HG03095 (cell line): ENCODE results near the gene DHODH.

Experiments used
- ATAC-seq: cut with Tn5 transposase; IDR thresholded peaks from one replicate; pipeline ENCODE4 v1.9.1; 2021; ENCODE audit warnings: moderate library complexity; ENCODE audit not compliant: unreplicated experiment

DHODH gene

GRCh38 chr16:72013389-72013788 lies 4.8 kb downstream of the DHODH start:
- ATAC-seq = no peak

DNA sequence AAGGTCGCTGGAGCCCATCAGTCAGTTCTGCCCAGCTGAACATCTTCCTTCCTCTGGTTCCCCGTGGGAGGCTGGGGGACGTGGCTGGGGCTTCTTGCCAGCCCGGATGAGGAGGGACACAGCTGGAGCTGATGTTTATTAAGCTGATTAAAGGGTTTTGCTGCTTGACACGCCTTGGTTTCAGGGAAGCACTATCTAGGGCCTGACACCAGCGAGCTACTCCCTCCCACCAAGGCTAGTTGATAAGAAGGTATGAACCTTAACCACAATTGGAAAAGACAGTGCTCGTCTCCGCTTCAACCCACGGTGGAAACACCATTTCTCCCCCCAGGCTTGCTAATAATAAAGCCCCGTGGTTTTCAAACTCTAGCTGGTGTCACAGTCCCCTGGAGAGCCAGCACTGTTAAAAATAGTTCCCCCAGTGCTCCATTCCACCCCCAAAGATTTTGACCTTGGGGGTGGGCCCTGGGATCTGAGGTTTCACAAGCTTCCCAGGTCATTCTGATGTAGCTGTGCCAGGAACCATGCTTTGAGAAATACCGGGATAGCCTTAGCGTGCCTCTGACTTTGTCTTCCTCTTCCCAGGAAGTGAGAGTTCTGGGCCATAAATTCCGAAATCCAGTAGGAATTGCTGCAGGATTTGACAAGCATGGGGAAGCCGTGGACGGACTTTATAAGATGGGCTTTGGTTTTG lies 5.5 kb downstream of the DHODH start:
- ATAC-seq = no peak

GRCh38 chr16:72014675-72015074 lies 6.1 kb downstream of the DHODH start:
- ATAC-seq = no peak

GRCh38 chr16:72015124-72015523 lies 6.6 kb downstream of the DHODH start:
- ATAC-seq = no peak

DNA sequence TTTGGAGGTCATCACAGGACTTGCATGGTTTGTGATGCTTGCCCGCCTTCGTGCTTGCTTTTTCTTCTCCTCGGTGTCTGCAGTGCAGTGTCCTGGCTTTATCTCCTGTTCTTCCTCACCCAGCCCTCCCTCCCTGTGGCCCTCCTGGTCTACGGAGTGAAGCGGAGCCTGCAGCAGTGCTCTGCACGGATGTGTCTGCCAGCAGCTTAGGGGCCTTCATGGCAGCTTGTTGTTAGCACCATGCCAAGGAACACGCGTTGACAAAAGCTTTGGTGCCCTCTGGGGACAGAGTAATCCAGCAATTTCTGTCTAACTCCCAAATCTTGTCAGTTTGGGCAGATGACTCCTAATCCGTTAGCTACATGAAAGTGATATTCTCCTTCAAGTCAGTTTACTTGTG lies 9.9 kb downstream of the DHODH start:
- ATAC-seq = no peak

- no peak for ATAC-seq
These were observed 12.5 kb downstream of the DHODH start for GRCh38 chr16:72021043-72021442.

GRCh38 chr16:72022127-72022526 lies 13.6 kb downstream of the DHODH start:
- no peak for ATAC-seq

DNA sequence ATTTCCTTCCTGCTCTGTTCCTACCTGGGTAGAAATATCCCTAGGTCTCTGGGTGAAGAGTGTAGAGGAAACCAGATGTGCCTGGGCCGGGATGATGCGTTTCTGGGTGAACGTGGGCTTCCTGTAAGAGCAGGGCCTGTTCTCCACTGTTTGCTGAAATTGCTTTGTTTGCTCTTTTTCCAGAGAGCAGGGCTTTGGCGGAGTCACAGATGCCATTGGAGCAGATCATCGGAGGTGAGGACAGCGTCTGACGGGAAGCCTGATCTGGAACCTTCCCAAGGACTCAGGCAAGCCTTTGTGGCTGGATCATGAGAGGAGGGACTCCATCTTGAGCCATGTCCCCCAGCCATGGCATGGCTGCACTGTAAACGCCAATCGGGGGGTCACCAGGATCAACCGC lies 15.4 kb downstream of the DHODH start:
- no peak for ATAC-seq

GRCh38 chr16:72024862-72025382 lies 16.4 kb downstream of the DHODH start:
- ATAC-seq = no peak

GRCh38 chr16:72025404-72026114 lies 17.0 kb downstream of the DHODH start:
- ATAC-seq = no peak

DNA sequence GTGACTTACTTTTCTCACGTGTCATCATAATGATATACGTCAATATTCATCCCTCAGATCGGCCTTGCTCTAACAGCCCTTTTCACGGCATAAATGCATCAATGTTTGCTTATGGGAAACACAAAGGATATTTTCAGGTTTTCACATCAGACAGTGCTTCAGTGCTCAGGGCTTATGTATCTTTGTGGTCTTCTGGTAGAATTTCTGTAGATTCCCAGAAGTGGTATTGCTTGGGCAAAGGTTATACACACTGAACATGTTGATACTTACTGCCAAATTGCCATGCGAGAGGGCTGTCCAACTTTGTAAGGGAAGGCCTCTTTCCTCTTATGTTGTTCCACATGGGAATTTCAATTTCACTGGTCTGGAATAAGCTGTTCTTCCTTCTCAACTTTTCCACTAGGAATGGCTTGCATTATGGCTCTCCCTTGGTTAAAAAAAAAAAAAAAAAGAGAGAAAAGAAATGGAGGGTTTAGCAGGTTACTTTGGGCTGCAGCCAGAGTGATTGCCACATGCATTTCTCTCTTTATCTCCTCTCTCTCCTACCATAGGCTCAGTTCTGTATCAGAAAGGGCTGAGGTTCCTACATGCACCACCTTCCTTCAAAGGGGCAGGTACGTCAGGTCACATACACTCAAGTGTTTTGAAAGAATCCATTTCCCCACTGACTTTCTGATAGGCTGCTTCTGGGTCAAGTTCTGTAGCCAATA lies 19.3 kb downstream of the DHODH start:
- ATAC-seq = no peak

DNA sequence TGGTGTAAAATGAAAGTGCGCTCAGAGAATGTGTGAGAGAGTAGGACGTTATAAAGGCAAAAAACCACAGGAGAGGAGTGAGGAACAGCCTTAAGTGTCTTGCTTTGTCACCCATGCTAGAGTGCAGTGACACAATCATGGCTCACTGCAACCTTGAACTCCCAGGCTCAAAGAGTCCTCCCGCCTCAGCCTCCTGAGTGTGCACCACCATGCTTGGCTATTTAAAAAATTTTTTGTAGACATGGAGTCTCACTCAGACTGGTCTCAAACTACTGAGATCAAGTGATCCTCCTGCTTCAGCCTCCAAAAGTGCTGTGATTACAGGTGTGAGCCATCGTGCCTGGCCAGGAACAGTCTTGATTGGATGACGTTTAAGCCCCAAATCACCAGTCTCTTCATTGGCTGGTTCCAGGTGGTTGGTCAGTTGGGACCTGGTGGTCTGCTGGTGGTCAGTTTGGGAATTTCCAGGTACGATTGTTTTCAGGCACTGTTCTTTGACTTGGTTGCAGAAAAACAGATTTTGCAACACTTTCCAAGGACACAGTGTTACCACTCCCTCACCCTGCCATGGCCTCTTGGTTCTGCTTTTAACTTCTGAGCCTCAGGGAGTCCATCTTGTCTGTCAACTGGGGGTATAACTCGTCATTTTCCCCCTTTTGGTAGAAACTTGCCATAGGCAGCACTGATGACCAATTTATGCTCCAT lies 21.2 kb downstream of the DHODH start:
- ATAC-seq = no peak

GRCh38 chr16:72033437-72033836 lies 24.9 kb downstream of the DHODH start:
- ATAC-seq = no peak

DNA sequence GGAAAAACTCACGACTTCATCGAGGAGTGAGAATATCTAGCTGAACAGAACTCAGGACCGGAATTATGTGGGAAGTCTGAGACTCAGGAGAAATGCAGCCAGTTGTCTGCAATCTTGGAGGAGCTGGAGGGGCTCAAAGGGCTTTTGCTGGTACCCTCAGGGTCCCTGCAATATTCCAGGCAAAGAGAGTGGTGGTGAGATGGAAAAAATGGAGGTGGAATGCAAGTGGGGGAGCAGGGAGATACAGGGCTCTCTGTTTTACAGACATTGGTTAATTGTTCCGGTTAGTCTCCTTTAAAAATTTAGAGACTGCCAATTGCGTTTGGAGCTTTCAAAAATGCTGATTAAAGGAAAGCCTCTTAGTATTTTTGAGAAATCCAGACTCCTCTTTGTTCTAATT lies 27.6 kb downstream of the DHODH start:
- ATAC-seq = no peak

DNA sequence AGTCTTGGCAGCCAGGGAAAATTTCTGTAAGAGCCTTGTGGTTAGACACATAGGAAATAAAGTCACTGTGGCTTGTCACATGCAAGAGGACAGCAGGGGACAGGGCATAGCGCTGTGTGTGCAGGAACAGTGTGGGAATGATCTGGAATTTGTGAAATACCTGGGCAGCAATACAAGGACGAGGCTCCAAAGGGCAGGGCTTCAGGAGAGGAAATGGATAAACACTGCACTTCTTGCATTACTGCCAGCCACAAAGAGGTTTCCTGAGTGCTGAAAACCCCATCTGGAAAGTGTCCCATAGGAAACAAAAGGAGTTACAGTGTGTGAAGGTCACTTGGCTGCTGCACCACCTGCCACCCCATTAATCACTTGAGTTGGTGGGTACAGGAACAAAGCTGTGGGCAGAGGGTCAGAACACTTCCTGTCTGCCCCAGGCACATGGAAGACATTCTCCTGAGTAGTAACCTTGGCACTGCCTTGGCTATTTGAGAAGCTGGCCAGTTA lies 33.7 kb downstream of the DHODH start:
- no peak for ATAC-seq

DNA sequence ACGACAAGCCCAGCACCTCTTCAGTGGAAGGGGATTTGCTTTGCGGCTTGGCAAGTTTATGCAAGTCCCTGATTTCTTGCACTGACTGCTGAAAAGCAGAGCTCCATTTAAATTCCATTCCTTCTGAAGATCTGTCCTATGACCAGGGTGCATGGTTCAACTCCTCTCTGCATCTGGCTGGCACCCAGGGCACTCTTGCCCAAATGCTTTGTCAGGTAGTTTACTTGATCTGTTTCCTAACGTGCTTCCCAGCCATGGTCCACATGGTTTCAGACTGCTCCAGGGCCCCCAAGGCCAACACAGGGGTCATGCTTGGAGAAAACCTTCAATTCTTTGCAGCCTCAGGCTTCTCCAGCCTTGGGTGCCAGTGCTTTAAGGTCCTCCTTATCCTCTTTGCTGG lies 34.5 kb downstream of the DHODH start:
- no peak for ATAC-seq

DNA sequence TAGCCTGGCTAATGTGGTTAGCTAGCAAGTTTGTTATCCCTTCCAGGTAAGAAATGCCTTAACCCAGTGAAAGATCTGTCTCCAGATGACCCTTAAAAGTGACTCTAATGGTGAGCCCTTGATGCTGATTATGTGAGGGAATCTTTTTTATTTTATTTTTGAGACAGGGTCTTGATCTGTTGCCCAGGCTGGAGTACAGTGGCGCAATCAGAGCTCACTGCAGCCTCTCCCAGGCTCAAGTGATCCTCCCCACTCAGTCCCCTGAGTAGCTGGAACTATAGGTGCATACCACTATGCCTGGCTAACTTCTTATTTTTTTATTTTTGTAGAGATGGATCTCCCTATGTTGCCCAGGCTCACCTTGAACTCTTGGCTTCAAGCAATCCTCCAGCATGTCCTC lies 35.0 kb downstream of the DHODH start:
- ATAC-seq = no peak

DNA sequence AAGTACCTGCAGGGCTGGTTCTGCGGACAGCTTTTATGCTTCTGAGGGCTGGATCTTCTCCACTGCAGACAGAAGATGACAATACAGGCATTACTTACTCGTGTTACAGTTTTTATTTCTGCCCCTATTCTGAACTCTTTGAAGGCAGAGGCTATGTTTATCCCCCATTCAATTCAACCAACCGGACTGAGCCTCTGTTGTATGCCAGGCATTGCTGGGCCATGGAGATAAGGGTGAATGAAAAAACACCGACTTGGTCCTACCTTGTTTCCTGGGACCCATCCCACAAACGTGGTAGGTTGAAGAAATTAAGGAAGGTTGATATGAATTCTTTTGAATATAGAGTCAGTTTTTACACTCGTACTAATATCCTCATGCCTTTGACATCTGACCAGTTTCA lies 35.8 kb downstream of the DHODH start:
- no peak for ATAC-seq

GRCh38 chr16:72044825-72045359 lies 36.3 kb downstream of the DHODH start:
- ATAC-seq = no peak

DNA sequence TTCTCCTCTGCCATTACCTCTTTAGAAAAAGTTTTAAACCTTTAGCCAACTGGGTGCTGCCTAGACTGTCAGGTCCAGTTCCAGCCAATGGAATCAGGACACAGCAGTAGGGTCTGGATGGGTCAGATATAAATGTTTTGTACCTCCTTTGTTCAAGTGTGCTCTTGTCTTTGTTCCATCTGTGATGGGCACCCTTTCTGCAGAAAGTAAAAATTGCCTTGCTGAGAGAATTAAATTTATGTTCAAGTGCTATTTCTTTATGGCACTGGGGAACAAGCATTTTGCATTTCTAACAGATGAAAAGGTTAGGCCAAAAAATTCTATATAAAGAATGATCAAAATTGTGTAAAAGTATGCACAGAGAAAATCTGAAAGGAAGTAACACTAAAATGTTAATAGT lies 40.6 kb downstream of the DHODH start:
- ATAC-seq = no peak
